GOT3 (cell line): ENCODE measurements around the gene PRDM2.

Experiments used
- DNase-seq: peaks from one replicate; lab custom pipeline; 2025; ENCODE audit warnings: mixed read lengths; lab: John Stamatoyannopoulos, UW

The PRDM2 gene

GRCh38 chr1:13763991-13764390, 64.0 kb downstream of the PRDM2 start:
- DNase-seq: no peak

GRCh38 chr1:13764588-13765332, 64.8 kb downstream of the PRDM2 start:
- no peak for DNase-seq

GRCh38 chr1:13766592-13767564, 66.9 kb downstream of the PRDM2 start:
- DNase-seq: no peak

- DNase-seq: no peak
Observed at GRCh38 chr1:13769212-13769611, 69.2 kb downstream of the PRDM2 start.

- no peak for DNase-seq
Observed at GRCh38 chr1:13769830-13770229, 69.8 kb downstream of the PRDM2 start.

- no peak for DNase-seq
Observed at GRCh38 chr1:13770743-13771142, 70.8 kb downstream of the PRDM2 start.

GRCh38 chr1:13771745-13772144, 71.8 kb downstream of the PRDM2 start:
- no peak for DNase-seq

- no peak for DNase-seq
Observed at GRCh38 chr1:13772271-13772670, 72.3 kb downstream of the PRDM2 start.

GRCh38 chr1:13774121-13774520, 74.1 kb downstream of the PRDM2 start:
- no peak for DNase-seq

- DNase-seq: no peak
Observed at GRCh38 chr1:13775459-13775858, 75.5 kb downstream of the PRDM2 start.

- DNase-seq: no peak
Observed at GRCh38 chr1:13775916-13776315, 75.9 kb downstream of the PRDM2 start.

- no peak for DNase-seq
Observed at GRCh38 chr1:13778431-13778830, 78.4 kb downstream of the PRDM2 start.

- no peak for DNase-seq
Observed at GRCh38 chr1:13779930-13780329, 79.9 kb downstream of the PRDM2 start.

- DNase-seq: no peak
Observed at GRCh38 chr1:13780780-13781179, 80.8 kb downstream of the PRDM2 start.

GRCh38 chr1:13781228-13781627, 81.2 kb downstream of the PRDM2 start:
- no peak for DNase-seq

GRCh38 chr1:13781907-13782633, 82.1 kb downstream of the PRDM2 start:
- no peak for DNase-seq

- no peak for DNase-seq
Observed at GRCh38 chr1:13782634-13783360, 82.8 kb downstream of the PRDM2 start.

GRCh38 chr1:13783551-13783950, 83.6 kb downstream of the PRDM2 start:
- no peak for DNase-seq

- no peak for DNase-seq
Observed at GRCh38 chr1:13784971-13785370, 85.0 kb downstream of the PRDM2 start.

GRCh38 chr1:13786541-13786940, 86.6 kb downstream of the PRDM2 start:
- no peak for DNase-seq

- DNase-seq: no peak
Observed at GRCh38 chr1:13788795-13789194, 88.8 kb downstream of the PRDM2 start.
